Neutrophil (primary cell): ENCODE results near the gene TAMALIN.

Experiments
- H3K27ac ChIP-seq: fragments of 200-600 bp; sonication (generic); 2 replicates; pipeline ENCODE4 v1.5.1; 2016; ENCODE audit warnings: mild to moderate bottlenecking, moderate library complexity
- H3K27me3 ChIP-seq: fragments of 200-600 bp; sonication (generic); 2 replicates; pipeline ENCODE4 v1.6.0; 2016; ENCODE audit warnings: mild to moderate bottlenecking
- H3K36me3 ChIP-seq: fragments of 200-600 bp; sonication (generic); 2 replicates; pipeline ENCODE4 v1.5.1; 2017
- H3K4me1 ChIP-seq, 2 experiments: fragments of 200-600 bp in 1 of 2; sonication (generic) in 1 of 2; 1 replicate in 1 of 2; 2 replicates in 1 of 2; pipeline versions ENCODE4 v1.5.1 to v1.6.1; 2013 to 2016; ENCODE audit warnings: low read depth in 1 of 2, low read length in 1 of 2, mild to moderate bottlenecking in 1 of 2, moderate library complexity in 1 of 2; ENCODE audit not compliant: control insufficient read depth in 1 of 2, insufficient read depth in 1 of 2
- H3K4me3 ChIP-seq, 2 experiments: fragments of 200-600 bp in 1 of 2; sonication (generic) in 1 of 2; 1 replicate in 1 of 2; 2 replicates in 1 of 2; pipeline ENCODE4 v1.5.1; 2013 to 2016; ENCODE audit warnings: low read depth in 1 of 2, low read length in 1 of 2, mild to moderate bottlenecking in 1 of 2, moderate library complexity in 1 of 2
- H3K9me3 ChIP-seq: fragments of 200-600 bp; sonication (generic); 2 replicates; pipeline ENCODE4 v1.5.1; 2016
- TF ChIP-seq, protein P1 (sequence below): fragments of 200-600 bp; sonication (generic); IDR thresholded peaks from 2 replicates; pipeline ENCODE4 v1.5.1; 2016; ENCODE audit warnings: antibody characterized with exemption

TAMALIN gene

DNA sequence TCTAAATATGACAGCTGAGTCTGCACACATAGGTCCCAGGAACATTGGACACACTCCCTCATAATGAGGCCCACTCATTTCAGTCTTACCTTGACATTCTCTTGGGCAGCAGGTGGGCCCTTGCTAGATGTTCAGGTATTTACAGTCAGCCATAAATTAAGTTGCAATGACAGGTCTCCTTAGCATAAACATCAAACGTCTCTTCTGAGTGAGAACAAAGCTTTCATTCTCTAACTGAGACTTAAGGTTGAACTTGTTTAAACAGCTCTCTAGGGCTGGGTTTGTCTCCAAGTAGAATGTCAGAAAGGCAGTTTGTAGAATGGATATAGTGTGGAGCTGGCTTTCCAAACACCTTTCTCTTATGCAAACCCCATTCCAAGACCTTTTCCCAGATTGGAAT, 44.9 kb upstream of the TAMALIN start:
- H3K27me3 ChIP-seq: no peaks in the 10 kb centered on the region
- peaks cover 12 to 15% of the 10 kb centered on the region in 2 experiments for H3K4me1 ChIP-seq
- no peak overlapping the region for H3K4me3 ChIP-seq
- TF ChIP-seq, protein P1, sequence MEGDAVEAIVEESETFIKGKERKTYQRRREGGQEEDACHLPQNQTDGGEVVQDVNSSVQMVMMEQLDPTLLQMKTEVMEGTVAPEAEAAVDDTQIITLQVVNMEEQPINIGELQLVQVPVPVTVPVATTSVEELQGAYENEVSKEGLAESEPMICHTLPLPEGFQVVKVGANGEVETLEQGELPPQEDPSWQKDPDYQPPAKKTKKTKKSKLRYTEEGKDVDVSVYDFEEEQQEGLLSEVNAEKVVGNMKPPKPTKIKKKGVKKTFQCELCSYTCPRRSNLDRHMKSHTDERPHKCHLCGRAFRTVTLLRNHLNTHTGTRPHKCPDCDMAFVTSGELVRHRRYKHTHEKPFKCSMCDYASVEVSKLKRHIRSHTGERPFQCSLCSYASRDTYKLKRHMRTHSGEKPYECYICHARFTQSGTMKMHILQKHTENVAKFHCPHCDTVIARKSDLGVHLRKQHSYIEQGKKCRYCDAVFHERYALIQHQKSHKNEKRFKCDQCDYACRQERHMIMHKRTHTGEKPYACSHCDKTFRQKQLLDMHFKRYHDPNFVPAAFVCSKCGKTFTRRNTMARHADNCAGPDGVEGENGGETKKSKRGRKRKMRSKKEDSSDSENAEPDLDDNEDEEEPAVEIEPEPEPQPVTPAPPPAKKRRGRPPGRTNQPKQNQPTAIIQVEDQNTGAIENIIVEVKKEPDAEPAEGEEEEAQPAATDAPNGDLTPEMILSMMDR: no peak
- H3K27ac ChIP-seq: no peak overlapping the region
- H3K36me3 ChIP-seq: peaks cover 11% of the 10 kb centered on the region
- H3K9me3 ChIP-seq: no peaks in the 10 kb centered on the region

DNA sequence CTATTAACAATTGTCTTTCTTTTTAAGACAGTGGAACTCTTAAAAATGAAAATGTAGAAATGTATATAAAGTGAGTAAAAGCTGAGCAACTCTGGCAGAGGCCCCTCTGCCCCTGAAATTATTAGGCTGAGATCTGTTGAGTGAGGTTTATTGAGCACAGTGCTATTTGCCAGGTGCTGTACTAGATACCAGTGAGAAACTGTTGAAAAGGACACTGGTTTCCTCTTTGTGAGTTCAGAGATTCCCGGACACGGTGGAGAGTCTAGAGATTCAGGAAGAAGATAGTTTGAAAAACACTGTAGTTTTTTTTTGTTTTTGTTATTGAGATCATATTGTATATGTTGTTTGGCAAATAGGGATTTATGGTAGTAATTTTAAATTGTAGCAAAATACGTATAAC, 44.0 kb upstream of the TAMALIN start:
- no peaks in the 10 kb centered on the region for H3K9me3 ChIP-seq
- TF ChIP-seq, protein P1: no peak
- H3K27ac ChIP-seq: peak overlapping the region; percentile 3
- no peaks in the 10 kb centered on the region for H3K27me3 ChIP-seq
- H3K4me1 ChIP-seq: peaks cover 12 to 15% of the 10 kb centered on the region in 2 experiments
- peaks cover 11% of the 10 kb centered on the region for H3K36me3 ChIP-seq
- H3K4me3 ChIP-seq: no peak overlapping the region

DNA sequence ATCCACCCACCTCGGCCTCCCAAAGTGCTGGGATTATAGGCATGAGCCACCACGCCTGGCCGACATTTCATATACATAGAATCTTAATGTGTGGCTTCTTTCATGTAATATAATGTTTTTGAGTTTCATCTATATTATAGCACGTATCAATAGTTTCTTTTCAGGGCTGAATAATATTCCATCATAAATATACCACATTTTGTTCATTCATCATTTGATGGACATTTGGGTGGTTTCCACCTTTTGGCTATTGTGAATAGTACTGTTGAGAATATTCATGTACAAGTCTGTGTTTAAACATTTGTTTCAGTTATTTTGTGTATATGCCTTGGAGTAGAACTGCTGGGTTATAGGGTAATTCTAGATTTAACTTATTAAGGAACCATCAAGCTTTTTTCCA, 43.3 kb upstream of the TAMALIN start:
- no peaks in the 10 kb centered on the region for H3K9me3 ChIP-seq
- TF ChIP-seq, protein P1: no peak
- H3K36me3 ChIP-seq: peaks cover 11% of the 10 kb centered on the region
- H3K27ac ChIP-seq: no peak overlapping the region
- peaks cover 12 to 15% of the 10 kb centered on the region in 2 experiments for H3K4me1 ChIP-seq
- H3K27me3 ChIP-seq: no peaks in the 10 kb centered on the region
- H3K4me3 ChIP-seq: no peak overlapping the region

DNA sequence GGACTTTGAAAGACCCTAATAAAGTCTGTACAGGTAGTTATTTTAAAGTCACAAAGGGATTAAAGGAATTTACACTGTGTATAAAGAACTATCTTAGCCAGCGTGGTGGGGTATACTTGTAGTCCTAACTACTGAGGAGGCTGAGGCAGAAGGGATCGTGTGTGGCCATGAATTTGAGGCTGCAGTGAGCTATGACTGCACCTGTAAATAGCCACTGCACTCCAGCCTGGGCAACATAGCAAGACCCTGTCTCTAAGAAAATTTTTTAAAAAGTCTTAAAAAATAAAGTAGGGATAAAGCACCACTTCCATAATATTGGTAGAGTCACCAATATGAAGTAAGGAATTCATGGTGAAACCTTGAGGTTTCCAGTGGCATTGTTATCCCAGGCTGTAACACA, 37.1 kb upstream of the TAMALIN start:
- Histone ChIP-seq H3K27me3 (no peaks in the 10 kb centered on the region), H3K27ac (peak overlapping the region; percentile 90), H3K9me3 (no peaks in the 10 kb centered on the region), H3K4me1 (peaks cover 51 to 59% of the 10 kb centered on the region in 2 experiments), H3K36me3 (no peaks in the 10 kb centered on the region), H3K4me3 (no peak overlapping the region)
- TF ChIP-seq, protein P1: no peak

DNA sequence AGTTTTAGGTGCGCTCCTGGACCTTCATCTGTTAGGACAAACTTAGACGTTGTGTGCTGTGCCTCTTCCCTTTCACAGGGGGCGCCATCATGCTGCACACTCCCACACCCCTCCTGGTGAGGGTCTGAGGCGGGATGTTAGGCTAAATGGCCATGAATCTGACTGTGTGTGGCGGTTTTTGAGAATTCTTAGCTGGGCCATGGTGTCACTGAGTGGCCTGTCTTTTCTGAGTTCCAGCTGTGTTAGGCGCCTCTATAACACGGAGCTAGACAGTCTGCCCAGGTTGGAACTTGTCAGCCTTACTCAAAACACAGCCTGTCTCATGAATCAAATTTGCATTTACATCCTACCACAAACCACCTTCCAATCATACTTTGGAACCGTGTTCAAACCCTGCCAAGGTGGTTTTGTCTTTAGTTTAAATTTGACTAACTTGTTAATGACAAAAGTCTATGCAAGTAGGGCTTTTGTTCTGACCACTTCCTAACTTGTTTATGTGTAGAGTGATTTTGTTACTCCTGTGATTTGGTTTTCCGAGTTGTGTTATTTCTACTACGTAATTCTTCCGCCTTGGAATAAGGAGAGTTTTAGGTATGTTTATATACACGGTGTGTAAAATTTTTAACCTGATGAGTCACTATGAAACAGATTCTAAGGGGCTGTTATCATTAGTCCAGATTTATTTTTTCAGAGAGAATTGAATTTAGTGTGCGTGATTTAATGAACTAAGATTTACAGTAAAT, 35.7 kb upstream of the TAMALIN start:
- TF ChIP-seq, protein P1: peak; percentile 49
- no peaks in the 10 kb centered on the region for H3K9me3 ChIP-seq
- peak overlapping the region in 1 of 2 experiments; percentile 62 for H3K4me3 ChIP-seq
- H3K27me3 ChIP-seq: no peaks in the 10 kb centered on the region
- peak overlapping the region; percentile 90 for H3K27ac ChIP-seq
- H3K36me3 ChIP-seq: no peaks in the 10 kb centered on the region
- H3K4me1 ChIP-seq: peaks cover 65 to 73% of the 10 kb centered on the region in 2 experiments
